A673 (cell line): ENCODE data around the gene ZWILCH. TPM values are rescaled to one million over a fixed set of nuclear protein-coding genes. Genes with fewer than 3 reads are reported as not detected.

ENCODE experiments used
- BruUV-seq: library from RNA; stranded (reverse); fragments of 400-500 nt; replicated peaks from 2 replicates; lab custom pipeline; 2021; lab: Mats Ljungman, UMichigan
- CTCF ChIA-PET: fragments of 300-600 bp; sonication (Branson Sonifier 250); formaldehyde crosslinking; loops from one replicate; lab custom pipeline; 2022; ENCODE audit warnings: antibody characterized with exemption; lab: Charles Lee
- POLR2A ChIA-PET: fragments of 300-600 bp; sonication (Branson Sonifier 250); formaldehyde crosslinking; loops from one replicate; lab custom pipeline; 2022; ENCODE audit warnings: antibody characterized with exemption; ENCODE audit not compliant: low non-redundant PET; lab: Charles Lee
- DNase-seq: peaks from one replicate; pipeline ENCODE4 v3.0.0-alpha.2; 2015; ENCODE audit warnings: low spot score
- H3K27ac ChIP-seq: fragments of 200-600 bp; sonication (generic); 2 replicates; pipeline ENCODE4 v1.5.1; 2016; ENCODE audit warnings: mixed run types, low read depth, mild to moderate bottlenecking, mixed read lengths, antibody characterized with exemption, low read length; ENCODE audit not compliant: poor library complexity, severe bottlenecking
- H3K27me3 ChIP-seq: fragments of 200-600 bp; sonication (generic); replicated peaks from 2 replicates; pipeline ENCODE4 v1.6.1; 2017; ENCODE audit warnings: mixed run types, low read depth, mild to moderate bottlenecking, mixed read lengths, antibody characterized with exemption, low read length; ENCODE audit not compliant: insufficient read depth, poor library complexity
- H3K36me3 ChIP-seq: fragments of 200-600 bp; sonication (generic); 2 replicates; pipeline ENCODE4 v1.6.1; 2016; ENCODE audit warnings: mixed run types, mild to moderate bottlenecking, mixed read lengths, antibody characterized with exemption, low read length; ENCODE audit not compliant: insufficient read depth, poor library complexity, severe bottlenecking
- H3K4me1 ChIP-seq: fragments of 200-600 bp; sonication (generic); 2 replicates; pipeline ENCODE4 v1.6.1; 2017; ENCODE audit warnings: mixed run types, mild to moderate bottlenecking, mixed read lengths, antibody characterized with exemption, low read length; ENCODE audit not compliant: insufficient read depth, poor library complexity, severe bottlenecking
- H3K4me3 ChIP-seq: fragments of 200-600 bp; sonication (generic); 2 replicates; pipeline ENCODE4 v1.5.1; 2016; ENCODE audit warnings: low read depth, mixed run types, mild to moderate bottlenecking, mixed read lengths, low read length; ENCODE audit not compliant: poor library complexity, severe bottlenecking
- H3K9me3 ChIP-seq: fragments of 200-600 bp; sonication (generic); 2 replicates; pipeline ENCODE4 v1.6.1; 2016; ENCODE audit warnings: mixed run types, low read depth, mild to moderate bottlenecking, mixed read lengths, antibody characterized with exemption, low read length; ENCODE audit not compliant: poor library complexity, severe bottlenecking
- EZH2 ChIP-seq: fragments of 200-600 bp; sonication (generic); IDR thresholded peaks from 2 replicates; pipeline ENCODE4 v1.6.1; 2017; ENCODE audit warnings: borderline replicate concordance, low read depth, mild to moderate bottlenecking, mixed read lengths, antibody characterized with exemption, low read length; ENCODE audit not compliant: poor library complexity, severe bottlenecking
- intact Hi-C: fragments of 100-400 bp; cut with micrococcal nuclease; formaldehyde crosslinking; loops from one replicate; pipeline ENCODE4 v1.10.0; 2022; ENCODE audit not compliant: unreplicated experiment
- total RNA-seq: library from RNA; stranded (reverse); gene quantifications from 2 replicates; pipeline ENCODE4 v1.2.3, GENCODE V29; 2021
- TF ChIP-seq, protein P1 (sequence below): fragments of 300-800, 200-600 bp; sonication (generic); conservative IDR thresholded peaks from 2 replicates; pipeline ENCODE4 v1.5.1; 2017; ENCODE audit warnings: low read depth, mild to moderate bottlenecking, antibody characterized with exemption, low read length, moderate library complexity, mixed read lengths

Gene ZWILCH
- total RNA-seq, 1 experiment from 2014 or later, result 36.3 TPM

GRCh38 chr15:66593219-66593780 lies 88.2 kb downstream of the ZWILCH start:
- POLR2A ChIA-PET, result no interaction called here

GRCh38 chr15:66594344-66594743 lies 89.2 kb downstream of the ZWILCH start:
- no peaks in the 10 kb centered on the region for H3K27me3 ChIP-seq
- H3K27ac ChIP-seq, result no peak overlapping the region
- intact Hi-C loops, result no loop called here
- no peaks in the 10 kb centered on the region for H3K9me3 ChIP-seq
- H3K36me3 ChIP-seq, result no peaks in the 10 kb centered on the region
- TF ChIP-seq EZH2, result no peak
- TF ChIP-seq, protein P1, sequence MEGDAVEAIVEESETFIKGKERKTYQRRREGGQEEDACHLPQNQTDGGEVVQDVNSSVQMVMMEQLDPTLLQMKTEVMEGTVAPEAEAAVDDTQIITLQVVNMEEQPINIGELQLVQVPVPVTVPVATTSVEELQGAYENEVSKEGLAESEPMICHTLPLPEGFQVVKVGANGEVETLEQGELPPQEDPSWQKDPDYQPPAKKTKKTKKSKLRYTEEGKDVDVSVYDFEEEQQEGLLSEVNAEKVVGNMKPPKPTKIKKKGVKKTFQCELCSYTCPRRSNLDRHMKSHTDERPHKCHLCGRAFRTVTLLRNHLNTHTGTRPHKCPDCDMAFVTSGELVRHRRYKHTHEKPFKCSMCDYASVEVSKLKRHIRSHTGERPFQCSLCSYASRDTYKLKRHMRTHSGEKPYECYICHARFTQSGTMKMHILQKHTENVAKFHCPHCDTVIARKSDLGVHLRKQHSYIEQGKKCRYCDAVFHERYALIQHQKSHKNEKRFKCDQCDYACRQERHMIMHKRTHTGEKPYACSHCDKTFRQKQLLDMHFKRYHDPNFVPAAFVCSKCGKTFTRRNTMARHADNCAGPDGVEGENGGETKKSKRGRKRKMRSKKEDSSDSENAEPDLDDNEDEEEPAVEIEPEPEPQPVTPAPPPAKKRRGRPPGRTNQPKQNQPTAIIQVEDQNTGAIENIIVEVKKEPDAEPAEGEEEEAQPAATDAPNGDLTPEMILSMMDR, result no peak
- POLR2A ChIA-PET, result no interaction called here
- no peaks in the 10 kb centered on the region for H3K4me1 ChIP-seq
- H3K4me3 ChIP-seq, result no peak overlapping the region
- BruUV-seq, result no TSS peak
- DNase-seq, result no peak
- CTCF ChIA-PET, result no interaction called here

More at GRCh38 chr15:66593219-66593780, 88.2 kb downstream of the ZWILCH start:
- no TSS peak for BruUV-seq
- no peaks in the 10 kb centered on the region for H3K27me3 ChIP-seq
- no peaks in the 10 kb centered on the region for H3K4me1 ChIP-seq
- H3K9me3 ChIP-seq, result no peaks in the 10 kb centered on the region
- no peaks in the 10 kb centered on the region for H3K36me3 ChIP-seq
- CTCF ChIA-PET, result no interaction called here
- no peak overlapping the region for H3K27ac ChIP-seq
- no peak overlapping the region for H3K4me3 ChIP-seq
- DNase-seq, result no peak
- intact Hi-C loops, result no loop called here
- TF ChIP-seq, protein P1, result no peak
- no peak for TF ChIP-seq EZH2

DNA sequence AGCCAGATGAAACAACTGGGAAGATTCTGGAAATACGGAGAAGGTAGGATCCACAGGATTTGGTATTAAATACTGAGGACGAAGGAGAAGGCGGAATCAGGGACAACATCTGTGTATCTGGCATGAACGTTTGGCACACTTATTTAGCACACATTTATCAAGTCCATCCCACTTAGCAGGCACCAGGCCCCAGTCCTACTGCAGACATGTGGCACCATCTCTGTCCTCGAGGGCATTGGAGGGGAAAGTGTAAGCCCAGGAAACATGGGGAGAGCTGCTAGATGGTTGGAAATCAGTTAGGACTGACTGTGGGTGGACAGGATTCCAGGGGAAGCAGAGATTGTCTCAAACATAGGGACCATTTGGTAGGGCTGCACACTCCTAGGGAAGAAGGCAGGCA lies 89.7 kb downstream of the ZWILCH start:
- Histone ChIP-seq H3K4me3 (no peak overlapping the region), H3K4me1 (no peaks in the 10 kb centered on the region), H3K27ac (no peak overlapping the region), H3K9me3 (no peaks in the 10 kb centered on the region), H3K36me3 (no peaks in the 10 kb centered on the region), H3K27me3 (no peaks in the 10 kb centered on the region)
- TF ChIP-seq, protein P1, result no peak
- TF ChIP-seq EZH2, result no peak
- no TSS peak for BruUV-seq
- ChIA-PET CTCF (no interaction called here), POLR2A (no interaction called here)
- DNase-seq, result no peak
- intact Hi-C loops, result no loop called here
